Urothelium cell line (cell line): ENCODE data around the gene KCNA2.
A peak's percentile ranks its signal among the peaks of the same experiment; 100 is the strongest.

ENCODE experiments used
- DNase-seq: peaks from one replicate; pipeline ENCODE4 v3.0.0; 2011; ENCODE audit warnings: low spot score, mixed read lengths
- FAIRE-seq: peaks from 2 replicates; lab custom pipeline; 2011; peaks lifted over from hg19 to GRCh38; lab: Jason Lieb, UNC

KCNA2 gene

GRCh38 chr1:110604586-110605148 lies 1.5 kb downstream of the KCNA2 start:
- DNase-seq (no peak), FAIRE-seq (no peak)

GRCh38 chr1:110603058-110603457 lies 3.1 kb downstream of the KCNA2 start:
- no peak for FAIRE-seq
- no peak for DNase-seq

GRCh38 chr1:110602466-110602865 lies 3.7 kb downstream of the KCNA2 start:
- no peak for DNase-seq
- FAIRE-seq, result no peak

GRCh38 chr1:110601332-110601731 lies 4.8 kb downstream of the KCNA2 start:
- DNase-seq, result no peak
- no peak for FAIRE-seq

- DNase-seq (no peak), FAIRE-seq (no peak)
These were observed 5.4 kb downstream of the KCNA2 start for GRCh38 chr1:110600716-110601115.

- FAIRE-seq (no peak), DNase-seq (no peak)
These were observed 8.2 kb downstream of the KCNA2 start for GRCh38 chr1:110597966-110598365.

GRCh38 chr1:110596312-110596711 lies 9.8 kb downstream of the KCNA2 start:
- no peak for FAIRE-seq
- no peak for DNase-seq

GRCh38 chr1:110595353-110595710 lies 10.8 kb downstream of the KCNA2 start:
- DNase-seq, result no peak
- no peak for FAIRE-seq

GRCh38 chr1:110594456-110595352 lies 11.5 kb downstream of the KCNA2 start:
- DNase-seq (no peak), FAIRE-seq (no peak)

- FAIRE-seq (no peak), DNase-seq (no peak)
These were observed 12.3 kb downstream of the KCNA2 start for GRCh38 chr1:110593902-110594301.

- no peak for DNase-seq
- no peak for FAIRE-seq
These were observed 14.2 kb downstream of the KCNA2 start for GRCh38 chr1:110591956-110592355.

- FAIRE-seq, result no peak
These were observed 17.2 kb downstream of the KCNA2 start for GRCh38 chr1:110588991-110589390.

GRCh38 chr1:110588486-110588885 lies 17.7 kb downstream of the KCNA2 start:
- FAIRE-seq, result no peak

More at GRCh38 chr1:110588991-110589390, 17.2 kb downstream of the KCNA2 start:
- no peak for DNase-seq

GRCh38 chr1:110587906-110588305 lies 18.3 kb downstream of the KCNA2 start:
- DNase-seq (no peak), FAIRE-seq (no peak)

More at GRCh38 chr1:110588486-110588885, 17.7 kb downstream of the KCNA2 start:
- DNase-seq, result no peak

GRCh38 chr1:110585481-110585880 lies 20.7 kb downstream of the KCNA2 start:
- DNase-seq, result no peak
- peak; percentile 5 for FAIRE-seq

- no peak for FAIRE-seq
- no peak for DNase-seq
These were observed 22.1 kb downstream of the KCNA2 start for GRCh38 chr1:110584045-110584444.

- DNase-seq (no peak), FAIRE-seq (no peak)
These were observed 22.7 kb downstream of the KCNA2 start for GRCh38 chr1:110583505-110583904.

- FAIRE-seq (no peak), DNase-seq (no peak)
These were observed 23.8 kb downstream of the KCNA2 start for GRCh38 chr1:110582378-110582777.

- no peak for FAIRE-seq
- DNase-seq, result no peak
These were observed 24.4 kb downstream of the KCNA2 start for GRCh38 chr1:110581682-110582145.

GRCh38 chr1:110580244-110580643 lies 25.9 kb downstream of the KCNA2 start:
- DNase-seq (no peak), FAIRE-seq (no peak)

- FAIRE-seq, result no peak
- DNase-seq, result no peak
These were observed 26.7 kb downstream of the KCNA2 start for GRCh38 chr1:110579460-110579859.

- peak; percentile 13 for FAIRE-seq
These were observed 29.7 kb downstream of the KCNA2 start for GRCh38 chr1:110576441-110576840.

More at GRCh38 chr1:110576441-110576840, 29.7 kb downstream of the KCNA2 start:
- no peak for DNase-seq
